ENCODE measurements around the gene RAB4B. TPM values are rescaled to one million over a fixed set of nuclear protein-coding genes. Genes with fewer than 3 reads are reported as not detected.
A peak's percentile ranks its signal among the peaks of the same experiment; 100 is the strongest.
"Not testable (repeated sequence)": the region's sequence is repeated elsewhere in the genome, so short reads cannot be mapped to it uniquely, and the experiment has no call there.

RAB4B gene
- total and polyA plus RNA-seq, 2 of the 13 experiments (the other 11 are each of a cell fraction or from before 2014, with no cell fraction given): 3.3 to 5.4 TPM

DNA sequence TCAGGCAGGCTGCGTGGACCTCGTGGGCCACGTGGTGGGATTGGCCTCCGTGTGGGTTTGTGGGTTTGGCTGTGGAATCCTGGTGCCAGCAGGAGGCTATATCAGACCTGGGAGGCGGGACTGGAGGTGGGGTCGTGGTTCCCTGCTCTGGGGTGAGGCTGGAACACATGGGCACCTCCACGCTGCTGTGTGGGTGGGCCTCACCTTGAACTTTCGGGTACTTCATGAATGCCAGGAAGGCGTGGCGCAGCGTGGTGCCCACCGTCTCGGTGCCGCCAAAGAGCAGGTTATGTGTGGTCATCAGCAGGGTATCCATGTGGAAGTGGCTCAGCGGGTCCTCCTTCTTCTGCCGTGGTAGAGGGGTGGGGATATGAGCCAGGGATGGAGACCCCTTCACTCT lies 46.9 kb downstream of the RAB4B start:
- H4K20me1 ChIP-seq (ENCODE audit: insufficient read depth, low read length); intact Hi-C loops (cut with micrococcal nuclease; ENCODE audit: unreplicated experiment); H3K27me3 ChIP-seq (ENCODE audit: control insufficient read depth in 1 of 2, insufficient read depth in 2 of 2, low read length in 2 of 2); CTCF ChIA-PET (ENCODE audit: low intra/inter-chr PET ratio, low total read pairs); H3K79me2 ChIP-seq (ENCODE audit: insufficient read depth, low read length); H3K4me3 ChIP-seq (replicated peaks in 1 of 3; ENCODE audit: insufficient read depth in 1 of 3, low read depth in 2 of 3, low read length in 3 of 3); H3K27ac ChIP-seq (ENCODE audit: extremely low read length, insufficient read depth, low read length); H2AFZ ChIP-seq (ENCODE audit: low read length); ATAC-seq; H3K9me3 ChIP-seq (ENCODE audit: low read length); FAIRE-seq; POLR2A ChIA-PET; DNase-seq (ENCODE audit: low spot score); H3K4me2 ChIP-seq (ENCODE audit: low read depth, low read length); BruUV-seq (replicated peaks); in situ Hi-C loops (cut with HindIII; ENCODE audit: extremely low pct_ligation_motif_present, low pct_unique_long_range_greater_than_20kb); H3K9ac ChIP-seq (ENCODE audit: insufficient read depth, low read depth, low read length); H3K36me3 ChIP-seq (replicated peaks in 1 of 2; ENCODE audit: control insufficient read depth in 1 of 2, insufficient read depth in 2 of 2, low read length in 2 of 2): not testable (repeated sequence)
- 92% methylated on average over 5 of the region's 16 CpGs for WGBS (ENCODE audit: low lambda C conversion rate)
- H3K4me1 ChIP-seq (ENCODE audit: insufficient read depth, low read length): peaks cover 28% of the 10 kb centered on the region

GRCh38 chr19:40825460-40826095 lies 47.5 kb downstream of the RAB4B start:
- peak; percentile 61 for FAIRE-seq
- in situ Hi-C loops (cut with HindIII; ENCODE audit: extremely low pct_ligation_motif_present, low pct_unique_long_range_greater_than_20kb); H3K36me3 ChIP-seq (replicated peaks in 1 of 2; ENCODE audit: control insufficient read depth in 1 of 2, insufficient read depth in 2 of 2, low read length in 2 of 2); H3K4me2 ChIP-seq (ENCODE audit: low read depth, low read length); H3K9me3 ChIP-seq (ENCODE audit: low read length); POLR2A ChIA-PET; DNase-seq (ENCODE audit: low spot score); H3K27ac ChIP-seq (ENCODE audit: extremely low read length, insufficient read depth, low read length); H3K79me2 ChIP-seq (ENCODE audit: insufficient read depth, low read length); H3K4me3 ChIP-seq (replicated peaks in 1 of 3; ENCODE audit: insufficient read depth in 1 of 3, low read depth in 2 of 3, low read length in 3 of 3); H4K20me1 ChIP-seq (ENCODE audit: insufficient read depth, low read length); H3K27me3 ChIP-seq (ENCODE audit: control insufficient read depth in 1 of 2, insufficient read depth in 2 of 2, low read length in 2 of 2); intact Hi-C loops (cut with micrococcal nuclease; ENCODE audit: unreplicated experiment); ATAC-seq; CTCF ChIA-PET (ENCODE audit: low intra/inter-chr PET ratio, low total read pairs); H2AFZ ChIP-seq (ENCODE audit: low read length); H3K9ac ChIP-seq (ENCODE audit: insufficient read depth, low read depth, low read length); BruUV-seq (replicated peaks): not testable (repeated sequence)
- WGBS (ENCODE audit: low lambda C conversion rate): no CpG with 5 or more reads among the region's 6 CpGs
- peaks cover 28% of the 10 kb centered on the region for H3K4me1 ChIP-seq (ENCODE audit: insufficient read depth, low read length)

GRCh38 chr19:40826312-40826698 lies 48.3 kb downstream of the RAB4B start:
- FAIRE-seq; H3K9me3 ChIP-seq (ENCODE audit: low read length); H3K4me2 ChIP-seq (ENCODE audit: low read depth, low read length); H2AFZ ChIP-seq (ENCODE audit: low read length); H3K79me2 ChIP-seq (ENCODE audit: insufficient read depth, low read length); CTCF ChIA-PET (ENCODE audit: low intra/inter-chr PET ratio, low total read pairs); H3K4me3 ChIP-seq (replicated peaks in 1 of 3; ENCODE audit: insufficient read depth in 1 of 3, low read depth in 2 of 3, low read length in 3 of 3); H3K27me3 ChIP-seq (ENCODE audit: control insufficient read depth in 1 of 2, insufficient read depth in 2 of 2, low read length in 2 of 2); BruUV-seq (replicated peaks); DNase-seq (ENCODE audit: low spot score); in situ Hi-C loops (cut with HindIII; ENCODE audit: extremely low pct_ligation_motif_present, low pct_unique_long_range_greater_than_20kb); H3K27ac ChIP-seq (ENCODE audit: extremely low read length, insufficient read depth, low read length); intact Hi-C loops (cut with micrococcal nuclease; ENCODE audit: unreplicated experiment); H3K36me3 ChIP-seq (replicated peaks in 1 of 2; ENCODE audit: control insufficient read depth in 1 of 2, insufficient read depth in 2 of 2, low read length in 2 of 2); ATAC-seq; POLR2A ChIA-PET; H4K20me1 ChIP-seq (ENCODE audit: insufficient read depth, low read length); H3K9ac ChIP-seq (ENCODE audit: insufficient read depth, low read depth, low read length): not testable (repeated sequence)
- 93% methylated on average over 8 of the region's 14 CpGs for WGBS (ENCODE audit: low lambda C conversion rate)
- H3K4me1 ChIP-seq (ENCODE audit: insufficient read depth, low read length): peaks cover 32% of the 10 kb centered on the region
